ENCODE results near the gene NCKIPSD. TPM values are rescaled to one million over a fixed set of nuclear protein-coding genes. Genes with fewer than 3 reads are reported as not detected.

The NCKIPSD gene
- polyA plus RNA-seq, 1 experiment, result 25.4 TPM

- TF ChIP-seq CTCF (IDR thresholded peaks at IDR 0.05; ENCODE audit: low read depth, low read length), result no peak
- no peak for DNase-seq (ENCODE audit: low read depth, low spot score)
- H3K9me3 ChIP-seq (ENCODE audit: control insufficient read depth, insufficient read depth, low read length), result peaks cover 8% of the 10 kb centered on the region; the same call in 1 of the 2 replicates
- peaks cover 2% of the 10 kb centered on the region for H3K27me3 ChIP-seq (ENCODE audit: control insufficient read depth, insufficient read depth, low read length)
- H3K27ac ChIP-seq (ENCODE audit: low read depth, low read length), result no peak overlapping the region
- ChIA-PET POLR2A (interaction anchor here (1.1 kb wide), 1 partner anchor 10 kb away, joined by 3 read pairs; the partner anchor contains the start of gene CELSR3), CTCF (interaction anchor here (1.0 kb wide), 1 partner anchor 217 kb away, joined by 3 read pairs; no protein-coding TSS in a partner anchor)
- H3K4me3 ChIP-seq (ENCODE audit: low read depth, low read length), result no peak overlapping the region
These were observed 32.6 kb downstream of the NCKIPSD start for GRCh38 chr3:48652923-48653715.

- ChIA-PET POLR2A (no interaction called here), CTCF (no interaction called here)
- Histone ChIP-seq H3K27me3 (ENCODE audit: control insufficient read depth, insufficient read depth, low read length) (no peaks in the 10 kb centered on the region), H3K27ac (ENCODE audit: low read depth, low read length) (no peak overlapping the region), H3K9me3 (ENCODE audit: control insufficient read depth, insufficient read depth, low read length) (peaks cover 3% of the 10 kb centered on the region; the same call in 1 of the 2 replicates), H3K4me3 (ENCODE audit: low read depth, low read length) (no peak overlapping the region)
- no peak for DNase-seq (ENCODE audit: low read depth, low spot score)
- no peak for TF ChIP-seq CTCF (IDR thresholded peaks at IDR 0.05; ENCODE audit: low read depth, low read length)
These were observed 33.9 kb downstream of the NCKIPSD start for GRCh38 chr3:48651771-48652170.

GRCh38 chr3:48650723-48651122 is 35.0 kb downstream of the NCKIPSD start:
- Histone ChIP-seq H3K27me3 (ENCODE audit: control insufficient read depth, insufficient read depth, low read length) (no peaks in the 10 kb centered on the region), H3K4me3 (ENCODE audit: low read depth, low read length) (no peak overlapping the region), H3K9me3 (ENCODE audit: control insufficient read depth, insufficient read depth, low read length) (no peaks in the 10 kb centered on the region; the same call in 1 of the 2 replicates), H3K27ac (ENCODE audit: low read depth, low read length) (no peak overlapping the region)
- ChIA-PET CTCF (no interaction called here), POLR2A (no interaction called here)
- no peak for DNase-seq (ENCODE audit: low read depth, low spot score)
- TF ChIP-seq CTCF (IDR thresholded peaks at IDR 0.05; ENCODE audit: low read depth, low read length), result no peak

GRCh38 chr3:48648188-48648850 is 37.4 kb downstream of the NCKIPSD start:
- CTCF ChIA-PET, result no interaction called here
- no peak overlapping the region for H3K27ac ChIP-seq (ENCODE audit: low read depth, low read length)
- POLR2A ChIA-PET, result no interaction called here
- H3K4me3 ChIP-seq (ENCODE audit: low read depth, low read length), result no peak overlapping the region
- H3K9me3 ChIP-seq (ENCODE audit: control insufficient read depth, insufficient read depth, low read length), result no peaks in the 10 kb centered on the region; the same call in 1 of the 2 replicates
- no peak for TF ChIP-seq CTCF (IDR thresholded peaks at IDR 0.05; ENCODE audit: low read depth, low read length)
- H3K27me3 ChIP-seq (ENCODE audit: control insufficient read depth, insufficient read depth, low read length), result peaks cover 3% of the 10 kb centered on the region
- no peak for DNase-seq (ENCODE audit: low read depth, low spot score)

- Histone ChIP-seq H3K27me3 (ENCODE audit: control insufficient read depth, insufficient read depth, low read length) (peaks cover 3% of the 10 kb centered on the region), H3K4me3 (ENCODE audit: low read depth, low read length) (no peak overlapping the region), H3K27ac (ENCODE audit: low read depth, low read length) (no peak overlapping the region), H3K9me3 (ENCODE audit: control insufficient read depth, insufficient read depth, low read length) (no peaks in the 10 kb centered on the region; the same call in 1 of the 2 replicates)
- no peak for DNase-seq (ENCODE audit: low read depth, low spot score)
- TF ChIP-seq CTCF (IDR thresholded peaks at IDR 0.05; ENCODE audit: low read depth, low read length), result no peak
- POLR2A ChIA-PET, result no interaction called here
- CTCF ChIA-PET, result no interaction called here
These were observed 38.0 kb downstream of the NCKIPSD start for GRCh38 chr3:48647714-48648113.
